Thyroid gland (tissue), 4 donors: ENCODE measurements around the gene CLK4. TPM values are rescaled to one million over a fixed set of nuclear protein-coding genes. Genes with fewer than 3 reads are reported as not detected.

Experiments
- DNase-seq, 2 donors: peaks; one replicate each; pipeline ENCODE4 v3.0.0-alpha.2; 2019
- H3K27ac ChIP-seq, 3 donors: fragments of 200-600 bp; sonication (generic); 1 replicate in 2 of 3; 2 replicates in 1 of 3; pipeline ENCODE4 v1.5.1; 2016 to 2019; ENCODE audit warnings: mild to moderate bottlenecking in 1 of 3, moderate library complexity in 1 of 3
- H3K27me3 ChIP-seq: fragments of 200-600 bp; sonication (generic); one replicate; pipeline ENCODE4 v1.5.1; 2019
- H3K36me3 ChIP-seq, 2 donors: fragments of 200-600 bp; sonication (generic); one replicate each; pipeline ENCODE4 v1.5.1; 2016 to 2019
- H3K4me1 ChIP-seq, 2 donors: fragments of 200-600 bp; sonication (generic); one replicate each; pipeline ENCODE4 v1.5.1; 2017 to 2019
- H3K4me3 ChIP-seq, 3 donors: fragments of 200-600 bp; sonication (generic); replicated peaks in 1 of 3; 1 replicate in 2 of 3; 2 replicates in 1 of 3; pipeline ENCODE4 v1.5.1; 2016; ENCODE audit warnings: mild to moderate bottlenecking in 1 of 3
- H3K9me3 ChIP-seq: fragments of 200-600 bp; sonication (generic); one replicate; pipeline ENCODE4 v1.5.1; 2017
- CTCF ChIP-seq, 6 experiments: fragments of 200-600 bp in 3 of 6; fragments of 450-650 bp in 3 of 6; sonication (generic) in 3 of 6; IDR thresholded peaks; one replicate each; pipeline ENCODE4 v1.5.1; 2016 to 2019; ENCODE audit warnings: antibody characterized with exemption in 6 of 6, mild to moderate bottlenecking in 2 of 6, inconsistent platforms in 1 of 6, moderate library complexity in 1 of 6
- POLR2A ChIP-seq, 2 donors: fragments of 450-650 bp; IDR thresholded peaks; one replicate each; pipeline ENCODE4 v1.6.1; 2017; ENCODE audit warnings: antibody characterized with exemption in 2 of 2, mild to moderate bottlenecking in 2 of 2, moderate library complexity in 1 of 2
- WGBS, 2 donors: methylation state at CpG; one replicate each; pipeline ENCODE4 v1.1.5; 2017; 5-methylcytosine and 5-hydroxymethylcytosine counted together
- intact Hi-C: fragments of 100-400 bp; cut with DNase I; formaldehyde crosslinking; loops from one replicate; pipeline ENCODE4 v1.15.1; 2023
- total RNA-seq, 4 donors: library from RNA; depleted of rRNA; stranded (reverse); fragments of >200 nt; gene quantifications; one replicate each; pipeline ENCODE4 v1.2.3, GENCODE V29; 2016

Gene CLK4
- total RNA-seq, 4 donors from 2014 or later = 35.8 to 91.2 (median 70.3) TPM

DNA sequence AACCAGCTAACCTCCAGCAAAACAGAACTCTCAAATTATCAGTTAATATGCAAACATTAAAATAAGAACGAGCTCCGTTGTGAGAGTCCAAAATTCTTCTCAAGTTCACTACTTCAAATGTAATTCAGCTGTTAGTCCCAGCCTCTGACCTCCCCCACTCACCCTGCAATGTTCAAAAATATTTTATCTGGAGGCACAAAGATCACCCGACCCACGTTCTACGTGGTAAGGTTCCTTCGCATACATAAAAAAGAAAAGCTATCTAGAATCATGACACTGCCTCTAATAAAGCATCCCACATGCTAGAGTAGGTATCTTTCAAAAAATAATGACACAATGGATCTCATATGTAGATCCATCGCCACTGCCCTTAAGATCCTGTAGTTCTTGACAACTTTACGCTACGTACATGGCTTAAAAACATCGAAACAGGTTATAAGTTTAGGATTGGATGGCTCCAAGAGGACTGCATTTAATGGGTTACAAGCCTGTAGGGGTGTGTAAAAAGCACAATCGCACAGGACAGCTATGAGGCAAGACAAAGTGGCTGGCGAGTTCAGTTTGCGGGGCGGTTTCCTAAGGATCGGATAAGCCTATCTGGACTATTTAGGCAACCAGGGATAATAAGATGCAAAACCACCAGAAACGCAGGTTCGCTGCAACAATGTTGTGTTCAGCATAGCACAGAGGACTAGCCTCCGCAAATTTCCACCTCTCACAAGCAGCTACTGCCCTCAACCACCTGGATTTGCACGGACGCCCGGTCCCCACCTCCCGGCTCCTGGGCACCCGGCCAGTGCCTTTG, 969 bp downstream of the CLK4 start:
- peaks cover 17 to 23% of the 10 kb centered on the region in 2 donors for H3K4me1 ChIP-seq
- H3K27ac ChIP-seq = peak overlapping the region; percentile 95 to 99 (median 97)
- peaks cover 0 to 17% of the 10 kb centered on the region in 2 donors for H3K36me3 ChIP-seq
- DNase-seq = no peak
- TF ChIP-seq POLR2A (IDR thresholded peaks at IDR 0.05) = no peak
- TF ChIP-seq CTCF (IDR thresholded peaks at IDR 0.05) = no peak
- no peaks in the 10 kb centered on the region for H3K9me3 ChIP-seq
- 0% methylated on average over 17 to 21 of the region's 23 CpGs for WGBS, 2 donors
- no peaks in the 10 kb centered on the region for H3K27me3 ChIP-seq
- peak overlapping the region; percentile 81 to 88 (median 85) for H3K4me3 ChIP-seq
- intact Hi-C loops = no loop called here

GRCh38 chr5:178624631-178625546, 2.0 kb downstream of the CLK4 start:
- H3K4me1 ChIP-seq = peaks cover 21 to 23% of the 10 kb centered on the region in 2 donors
- WGBS, 2 donors = 18 to 21% methylated on average over 15 of the region's 15 CpGs
- peak overlapping the region in 2 of 3 donors; percentile 85 to 88 for H3K4me3 ChIP-seq
- TF ChIP-seq POLR2A (IDR thresholded peaks at IDR 0.05) (no peak), CTCF (IDR thresholded peaks at IDR 0.05) (no peak)
- no peaks in the 10 kb centered on the region for H3K27me3 ChIP-seq
- peak; percentile 8 to 11 for DNase-seq
- no peaks in the 10 kb centered on the region for H3K9me3 ChIP-seq
- intact Hi-C loops = no loop called here
- no peak overlapping the region for H3K27ac ChIP-seq
- peaks cover under 1 to 17% of the 10 kb centered on the region in 2 donors for H3K36me3 ChIP-seq

- no peak for DNase-seq
- WGBS, 2 donors = 87 to 91% methylated on average over 4 of the region's 4 CpGs
- Histone ChIP-seq H3K9me3 (no peaks in the 10 kb centered on the region), H3K36me3 (peaks cover 13 to 31% of the 10 kb centered on the region in 2 donors), H3K27me3 (no peaks in the 10 kb centered on the region), H3K27ac (no peak overlapping the region), H3K4me1 (peaks cover 23 to 27% of the 10 kb centered on the region in 2 donors), H3K4me3 (no peak overlapping the region)
- intact Hi-C loops = no loop called here
- TF ChIP-seq CTCF (IDR thresholded peaks at IDR 0.05) = no peak
- no peak for TF ChIP-seq POLR2A (IDR thresholded peaks at IDR 0.05)
Measured at GRCh38 chr5:178622679-178623247, 4.1 kb downstream of the CLK4 start.

- H3K36me3 ChIP-seq = peaks cover 43 to 62% of the 10 kb centered on the region in 2 donors
- H3K9me3 ChIP-seq = no peaks in the 10 kb centered on the region
- DNase-seq = no peak
- intact Hi-C loops = no loop called here
- TF ChIP-seq POLR2A (IDR thresholded peaks at IDR 0.05) (no peak), CTCF (IDR thresholded peaks at IDR 0.05) (no peak)
- H3K27me3 ChIP-seq = no peaks in the 10 kb centered on the region
- H3K27ac ChIP-seq = no peak overlapping the region
- H3K4me1 ChIP-seq = peaks cover 14 to 18% of the 10 kb centered on the region in 2 donors
- WGBS, 2 donors = 45 to 50% methylated on average over 1 of the region's 1 CpG
- H3K4me3 ChIP-seq = no peak overlapping the region
Measured at GRCh38 chr5:178619390-178619789, 7.5 kb downstream of the CLK4 start.
